Measurements from ENCODE around the gene KLC1.
"Not testable (repeated sequence)": the region's sequence is repeated elsewhere in the genome, so short reads cannot be mapped to it uniquely, and the experiment has no call there.

The KLC1 gene

DNA sequence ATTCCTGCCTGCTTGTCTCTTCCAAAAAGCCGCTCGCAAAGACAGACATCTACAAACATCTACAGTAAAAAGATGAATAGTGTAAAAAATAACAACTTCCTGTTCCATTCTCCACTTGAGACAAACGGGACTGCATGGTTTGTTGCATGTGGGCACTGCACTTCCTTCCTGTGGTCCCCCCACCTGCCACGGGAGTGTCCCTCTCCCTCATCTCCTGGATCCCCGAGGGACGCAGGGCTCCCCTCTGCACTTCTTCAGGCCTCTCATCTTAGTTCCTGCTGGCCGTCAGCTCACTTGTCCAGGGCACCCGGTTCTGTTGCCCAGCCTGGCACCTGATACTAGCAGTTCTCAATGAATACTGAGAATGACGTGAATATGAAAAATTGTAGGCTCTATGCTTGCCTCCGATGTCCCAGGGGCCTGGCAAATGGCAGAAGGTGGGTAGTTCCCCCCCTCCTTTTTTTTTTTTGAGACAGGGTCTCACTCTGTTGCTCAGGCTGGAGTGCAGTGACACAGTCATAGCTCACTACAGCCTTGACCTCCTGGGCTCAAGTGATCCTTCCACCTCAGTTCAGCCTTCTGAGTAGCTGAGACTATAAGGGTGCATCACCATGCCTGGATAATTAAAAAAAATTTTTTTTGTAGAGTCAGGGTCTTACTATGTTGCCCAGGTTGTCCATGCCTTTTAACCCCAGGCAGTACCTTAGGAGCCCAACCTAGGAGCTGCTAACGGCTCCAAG lies 3.5 kb upstream of the KLC1 start:
- DNase-seq (ENCODE audit: low read depth in 3 of 3, low spot score in 1 of 3), result no peak

DNA sequence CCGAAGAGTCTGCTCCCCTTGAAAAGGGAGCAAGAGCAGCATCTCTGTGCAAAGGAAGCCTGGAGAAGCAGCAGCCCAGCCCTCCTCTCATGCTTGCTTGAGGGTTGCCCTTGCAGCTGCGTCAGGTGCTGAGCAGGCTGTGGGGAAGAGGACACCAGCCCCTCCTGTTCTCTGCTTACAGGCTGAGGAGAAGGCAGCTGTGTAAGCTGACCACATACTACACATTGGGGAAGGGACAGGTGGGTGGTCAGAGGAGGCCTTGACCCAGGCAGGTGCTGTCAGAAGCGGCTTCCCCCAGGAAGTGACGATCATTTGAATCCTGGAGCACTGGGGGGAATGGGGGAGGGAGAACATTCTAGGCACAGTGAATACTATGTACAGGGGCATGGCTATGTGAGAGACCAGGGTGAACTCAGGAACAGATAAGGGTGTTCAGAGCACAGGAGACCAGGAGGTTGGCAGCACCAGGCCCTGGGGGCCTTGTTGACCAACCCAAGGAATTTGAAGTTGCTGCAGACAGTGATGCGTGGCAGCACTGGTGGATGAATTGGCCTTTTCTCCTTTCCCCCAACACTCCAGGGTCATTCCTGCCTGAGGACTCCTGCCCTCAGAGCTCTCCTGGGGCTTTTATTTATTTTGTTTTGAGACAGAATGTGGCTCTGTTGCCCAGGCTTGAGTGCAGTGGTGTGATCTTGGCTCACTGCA lies 2.7 kb upstream of the KLC1 start:
- no peak for DNase-seq (ENCODE audit: low read depth in 3 of 3, low spot score in 1 of 3)

DNA sequence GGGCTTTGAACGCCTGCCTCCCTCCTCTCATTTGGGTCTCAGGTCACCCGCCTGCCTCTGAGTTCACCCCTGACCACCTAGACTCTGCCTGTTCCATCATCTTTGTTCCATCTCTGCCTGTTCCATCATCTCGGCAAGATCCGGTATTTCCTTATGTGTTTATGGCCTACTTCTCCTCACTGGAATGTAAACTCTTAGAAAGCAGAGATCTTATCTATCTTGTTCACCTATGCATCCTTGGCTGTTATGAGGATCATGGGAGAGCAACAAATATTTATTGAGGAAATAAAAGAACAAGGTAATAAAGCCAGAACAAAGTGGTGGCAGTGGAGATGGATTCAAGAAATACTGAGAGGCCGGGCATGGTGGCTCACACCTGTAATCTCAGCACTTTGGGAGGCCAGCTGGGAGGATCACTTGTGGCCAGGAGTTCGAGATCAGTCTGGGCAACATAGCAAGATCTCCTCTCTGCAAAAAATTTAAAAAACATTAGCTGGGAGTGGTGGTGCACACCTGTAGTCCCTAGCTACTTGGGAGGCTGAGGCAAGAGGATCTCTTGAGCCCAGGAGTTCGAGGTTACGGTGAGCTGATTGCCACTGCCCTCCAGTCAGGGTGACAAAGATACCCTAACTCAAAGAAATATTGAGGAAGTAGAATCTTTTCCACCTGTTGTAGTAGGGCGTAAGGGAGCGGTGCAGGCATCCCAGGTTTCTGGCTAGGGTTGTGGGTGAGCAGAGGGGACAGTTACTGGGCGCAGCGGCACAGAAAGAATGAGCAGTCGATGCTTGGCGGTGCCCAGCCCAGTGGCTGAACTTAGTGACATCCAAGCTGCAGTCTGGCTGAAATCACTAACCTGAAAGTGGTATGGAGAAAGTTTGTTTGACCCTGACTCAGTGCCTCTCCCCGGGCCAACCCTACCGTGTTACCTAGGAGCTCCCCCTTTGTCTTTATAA lies 1.7 kb upstream of the KLC1 start:
- no peak for DNase-seq (ENCODE audit: low read depth in 3 of 3, low spot score in 1 of 3)

DNA sequence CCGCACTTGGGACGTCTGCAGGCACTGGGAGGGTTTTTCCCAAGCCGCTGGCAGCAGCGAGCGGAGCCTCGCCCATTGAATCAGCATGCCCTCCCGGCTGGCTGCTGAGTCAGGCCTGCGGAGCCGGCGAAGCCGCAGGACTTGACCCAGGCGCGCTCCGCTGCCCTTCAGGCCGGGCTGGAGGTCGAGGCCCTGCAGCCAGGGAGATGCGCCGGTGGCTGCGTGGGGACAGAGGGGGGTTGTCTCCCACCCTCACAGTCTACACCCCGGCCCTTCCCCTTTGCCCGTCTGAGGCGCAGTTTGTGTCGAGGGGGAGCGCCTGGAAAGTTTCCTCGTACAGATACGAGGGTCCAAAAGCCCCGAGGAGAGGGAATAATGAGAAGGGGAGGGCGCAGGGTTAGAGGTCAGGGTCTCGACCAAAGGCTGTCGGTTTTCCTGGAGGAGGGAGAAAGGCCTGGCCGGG lies 759 bp upstream of the KLC1 start:
- no peak for DNase-seq (ENCODE audit: low read depth in 3 of 3, low spot score in 1 of 3)

DNA sequence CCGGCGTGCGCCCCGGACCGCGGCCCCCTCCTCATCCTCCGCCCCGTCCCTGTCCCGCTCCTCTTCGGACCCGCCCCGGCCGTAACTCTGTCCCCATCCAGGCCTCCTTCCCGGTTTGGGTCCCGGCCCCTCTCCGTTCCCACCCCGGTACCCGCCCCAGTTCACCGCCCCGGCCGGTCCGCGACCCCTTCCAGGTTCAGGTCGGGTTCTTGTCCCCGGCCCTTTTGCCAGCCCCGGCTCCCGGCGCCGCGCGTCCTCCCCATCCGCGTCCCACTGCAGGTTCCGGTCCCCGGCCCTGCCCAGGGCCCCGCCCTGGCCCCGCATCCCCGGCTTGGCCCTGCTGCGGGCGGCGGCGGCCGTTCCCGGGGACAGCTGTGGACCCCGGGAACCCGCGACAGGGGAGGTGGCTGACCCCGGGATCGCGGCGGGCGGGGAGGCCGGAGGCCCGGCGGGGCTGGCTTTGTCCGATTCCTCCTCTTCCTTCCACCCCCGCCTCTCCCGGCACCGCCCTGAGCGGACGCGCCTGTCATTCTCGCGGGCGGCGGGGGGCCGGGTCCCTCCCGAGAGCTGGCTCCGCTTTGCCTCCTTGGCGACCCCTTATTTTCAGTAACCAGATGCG lies 601 bp downstream of the KLC1 start:
- peak in 1 of 3 donors; percentile 31 for DNase-seq (ENCODE audit: low read depth in 3 of 3, low spot score in 1 of 3)

DNA sequence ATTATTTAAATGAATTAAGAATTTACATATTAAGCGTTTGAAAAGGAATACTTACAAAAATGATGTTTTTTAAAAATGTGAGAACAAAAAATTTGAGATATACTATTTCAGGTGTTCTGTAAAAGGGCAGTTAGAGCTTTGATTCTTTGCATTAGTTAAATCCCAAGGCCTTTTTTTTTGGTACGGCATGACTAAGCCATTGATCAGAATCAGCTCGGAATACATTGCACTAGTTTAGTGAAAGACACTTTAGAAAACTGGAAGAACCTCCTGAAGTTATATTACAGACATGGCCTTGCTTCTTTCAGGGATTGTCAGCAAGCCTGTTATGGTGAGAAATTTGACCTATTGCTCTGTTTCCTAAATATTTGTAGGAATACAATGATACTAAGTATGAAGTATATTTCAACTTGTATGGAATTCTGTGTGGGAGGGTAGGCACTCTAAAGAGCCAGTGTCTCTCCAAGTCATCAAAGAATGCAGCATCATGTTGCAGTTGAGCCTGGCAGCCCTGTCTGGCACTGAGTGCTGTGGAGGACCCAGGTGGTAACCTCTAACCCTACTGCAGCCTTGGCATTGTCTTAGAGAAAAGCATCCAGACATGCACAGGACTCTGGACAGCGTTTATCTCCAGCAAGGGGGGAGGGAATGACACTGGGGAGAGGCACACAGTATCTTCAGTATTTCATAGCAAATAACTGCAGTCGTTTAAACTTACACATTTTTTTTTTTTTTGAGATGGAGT lies 1.5 kb downstream of the KLC1 start:
- no peak for DNase-seq (ENCODE audit: low read depth in 3 of 3, low spot score in 1 of 3)

DNA sequence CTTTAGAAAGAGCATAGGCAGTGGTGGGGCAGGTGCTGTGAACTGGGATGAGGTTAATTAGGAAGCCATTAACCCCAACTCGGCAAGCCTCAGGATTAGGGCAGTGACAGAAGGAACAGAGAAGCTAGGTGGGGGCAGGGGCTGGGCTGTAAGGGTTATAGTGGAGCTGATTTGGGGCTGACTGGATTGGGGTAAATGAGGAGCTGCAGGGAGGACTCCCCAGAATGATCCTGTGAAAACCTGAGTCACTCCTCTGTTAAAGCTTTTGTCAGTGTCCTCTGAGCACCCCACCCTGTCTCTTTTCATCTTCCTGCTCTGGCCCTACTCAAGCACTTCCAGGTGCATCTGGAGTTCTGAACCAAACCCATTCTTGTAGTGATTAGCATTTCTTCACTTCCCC lies 4.4 kb downstream of the KLC1 start:
- DNase-seq (ENCODE audit: low read depth in 3 of 3, low spot score in 1 of 3), result no peak

DNA sequence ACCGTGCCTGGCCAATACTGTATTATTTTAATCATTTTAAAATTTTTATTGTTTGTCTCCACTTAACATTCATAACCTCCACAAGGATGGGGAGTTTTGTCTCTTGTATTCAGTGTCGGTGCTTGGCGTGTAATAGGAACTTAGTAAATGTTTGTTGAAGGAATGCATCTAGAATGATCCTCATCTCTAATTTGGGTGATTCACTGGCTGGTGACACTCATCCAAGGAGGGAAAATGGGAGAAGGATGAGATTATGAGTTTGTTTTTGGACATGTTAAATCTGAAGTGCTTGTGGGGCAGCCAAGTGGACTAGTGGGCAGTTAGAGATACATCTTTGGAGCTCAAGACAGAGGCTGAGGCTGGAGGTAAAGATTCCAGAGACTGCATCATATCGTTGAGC lies 5.1 kb downstream of the KLC1 start:
- DNase-seq (ENCODE audit: low read depth in 3 of 3, low spot score in 1 of 3), result no peak

DNA sequence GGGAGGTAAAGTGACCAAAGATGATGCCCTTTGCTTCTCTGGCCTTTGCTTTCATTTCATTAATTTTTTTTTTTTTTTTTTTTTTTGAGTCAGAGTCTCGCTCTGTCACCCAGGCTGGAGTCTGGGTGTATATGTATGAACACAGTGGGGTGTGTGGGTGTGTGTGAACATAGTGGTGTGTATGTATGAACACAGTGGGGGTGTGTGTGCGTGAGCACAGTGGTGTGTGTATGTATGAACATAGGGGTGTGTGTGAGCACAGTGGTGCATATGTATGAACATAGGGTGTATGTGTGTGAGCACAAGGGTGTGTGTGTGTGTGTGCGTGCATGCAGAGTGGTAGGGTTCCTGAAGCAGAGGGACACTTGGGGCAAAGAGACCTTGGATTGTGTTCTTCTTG lies 9.6 kb downstream of the KLC1 start:
- no peak for DNase-seq (ENCODE audit: low read depth in 3 of 3, low spot score in 1 of 3)

DNA sequence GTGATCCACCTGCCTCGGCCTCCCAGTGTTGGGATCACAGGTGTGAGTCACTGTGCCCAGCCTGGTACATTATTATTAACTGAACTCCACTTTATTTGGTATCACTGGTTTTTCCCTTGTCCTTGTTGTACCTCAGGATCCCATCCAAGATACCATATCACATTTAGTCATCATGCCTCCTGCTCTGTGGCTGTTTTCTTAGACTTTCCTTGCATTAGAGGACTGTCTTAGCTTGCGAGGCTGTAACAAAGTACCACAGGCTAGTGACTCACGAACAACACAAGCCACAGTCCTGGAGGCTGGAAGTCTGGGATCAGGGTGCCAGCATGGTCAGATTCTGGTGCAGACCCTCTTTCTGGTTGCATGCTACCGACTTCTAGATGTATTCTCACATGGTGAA lies 12.2 kb downstream of the KLC1 start:
- DNase-seq (ENCODE audit: low read depth in 3 of 3, low spot score in 1 of 3), result no peak

DNA sequence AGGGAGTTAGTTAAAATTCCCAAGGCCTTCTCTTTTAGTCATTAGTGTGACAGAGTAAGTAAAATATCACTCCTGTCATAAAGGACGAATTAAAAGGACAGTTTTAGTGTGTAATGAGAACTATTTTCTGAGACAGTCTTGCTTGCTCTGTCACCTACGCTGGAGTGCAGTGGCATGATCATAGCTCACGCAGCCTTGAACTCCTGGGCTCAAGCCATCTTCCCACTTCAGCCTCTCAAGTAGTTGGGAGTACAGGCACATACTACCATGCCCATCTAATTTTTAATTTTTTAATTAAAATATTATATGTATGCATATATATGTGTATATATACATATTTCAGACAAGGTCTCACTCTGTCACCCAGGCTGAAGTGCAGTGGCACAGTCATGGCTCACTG lies 17.2 kb downstream of the KLC1 start:
- DNase-seq (ENCODE audit: low read depth in 3 of 3, low spot score in 1 of 3), result no peak

DNA sequence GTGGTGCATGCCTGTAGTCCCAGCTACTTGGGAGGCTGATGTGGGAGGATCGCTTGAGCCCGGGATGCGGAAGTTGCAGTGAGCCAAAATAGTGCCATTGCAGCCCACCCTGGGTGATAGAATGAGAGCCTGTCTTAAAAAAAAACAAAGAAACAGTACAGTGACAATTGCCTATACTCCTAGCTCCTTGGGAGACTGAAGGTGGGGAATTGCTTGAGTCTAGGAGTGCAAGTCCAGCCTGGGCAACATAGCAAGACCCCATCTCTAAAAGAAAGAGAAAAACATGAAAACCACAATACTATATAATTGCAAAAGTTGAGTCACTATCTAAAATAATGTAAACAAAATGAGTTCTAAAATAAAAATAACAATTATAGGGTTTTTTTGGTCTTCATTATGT lies 20.0 kb downstream of the KLC1 start:
- no peak for DNase-seq (ENCODE audit: low read depth in 3 of 3, low spot score in 1 of 3)

DNA sequence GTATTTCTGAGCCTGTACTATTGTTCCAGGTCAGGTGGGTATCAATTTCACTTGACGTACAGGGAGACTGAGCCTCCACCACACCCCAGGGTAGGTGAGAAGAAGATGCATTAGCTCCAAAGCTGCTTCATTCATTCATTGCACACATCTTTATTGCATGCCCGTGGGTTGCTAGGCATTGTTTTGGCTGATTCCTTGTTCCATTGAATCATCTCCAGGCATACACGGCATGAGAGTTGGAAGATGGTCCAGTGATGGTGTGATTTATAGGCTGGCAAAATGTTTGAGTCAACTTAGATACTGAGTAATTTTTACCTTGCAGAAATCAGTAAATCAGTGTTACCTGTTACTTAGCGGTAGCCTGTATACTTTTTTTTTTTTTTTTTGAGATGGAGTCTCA lies 21.2 kb downstream of the KLC1 start:
- DNase-seq (ENCODE audit: low read depth in 3 of 3, low spot score in 1 of 3), result no peak

DNA sequence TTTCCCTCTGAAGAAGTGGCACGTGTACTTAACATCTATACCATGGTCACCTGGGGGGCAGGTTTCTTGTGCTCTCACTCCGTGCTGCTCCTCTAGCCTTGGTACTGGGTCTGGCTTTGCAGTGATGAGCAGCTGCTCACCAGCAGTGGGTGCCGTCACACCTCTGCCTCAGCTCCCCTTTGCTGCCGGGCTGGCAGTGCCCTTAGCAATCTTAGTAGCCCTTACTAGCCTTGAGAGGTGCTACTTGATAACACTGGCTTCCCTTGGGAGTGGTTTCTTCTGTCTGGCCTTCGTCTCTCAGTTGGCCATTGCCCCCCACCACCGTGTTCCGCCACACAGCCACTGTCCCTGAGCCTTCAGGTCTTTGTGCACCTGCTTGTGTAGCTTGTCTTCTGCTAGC lies 22.6 kb downstream of the KLC1 start:
- DNase-seq (ENCODE audit: low read depth in 3 of 3, low spot score in 1 of 3), result no peak

DNA sequence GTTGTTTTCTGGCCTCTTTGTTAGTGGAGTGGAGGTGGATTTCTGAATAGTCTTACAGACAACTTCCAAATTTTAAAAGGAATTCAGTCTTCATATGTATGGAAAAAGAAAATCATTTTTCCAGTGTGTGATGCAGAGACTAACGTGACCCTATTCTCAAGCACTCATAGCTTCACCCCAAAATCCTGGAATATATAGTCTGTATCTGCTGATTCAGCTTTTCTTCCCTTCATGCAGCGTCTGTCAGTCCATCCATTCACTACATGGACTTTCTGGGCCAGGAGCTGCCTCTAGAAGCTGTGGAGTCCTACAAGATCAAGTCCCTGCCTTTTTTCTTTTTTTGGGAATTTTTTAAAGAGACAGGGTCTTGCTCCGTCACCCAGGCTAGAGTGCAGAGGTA lies 23.8 kb downstream of the KLC1 start:
- no peak for DNase-seq (ENCODE audit: low read depth in 3 of 3, low spot score in 1 of 3)

DNA sequence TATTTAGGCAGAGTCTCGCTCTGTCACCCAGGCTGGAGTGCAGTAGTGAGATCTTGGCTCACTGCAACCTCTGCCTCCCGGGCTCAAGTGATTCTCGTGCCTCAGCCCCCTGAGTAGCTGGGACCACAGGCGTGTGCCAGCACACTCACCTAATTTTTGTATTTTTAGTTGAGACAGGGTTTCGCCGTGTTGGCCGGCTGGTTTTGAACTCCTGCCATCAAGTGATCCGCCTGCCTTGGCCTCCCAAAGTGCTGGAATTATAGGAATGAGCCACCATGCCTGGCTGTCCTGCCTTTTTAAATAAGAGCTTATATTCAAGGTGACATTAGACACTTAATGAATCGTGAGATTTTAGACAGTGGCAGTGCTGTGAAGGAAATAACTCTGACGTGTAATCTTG lies 24.3 kb downstream of the KLC1 start:
- DNase-seq (ENCODE audit: low read depth in 3 of 3, low spot score in 1 of 3), result not testable (repeated sequence)

DNA sequence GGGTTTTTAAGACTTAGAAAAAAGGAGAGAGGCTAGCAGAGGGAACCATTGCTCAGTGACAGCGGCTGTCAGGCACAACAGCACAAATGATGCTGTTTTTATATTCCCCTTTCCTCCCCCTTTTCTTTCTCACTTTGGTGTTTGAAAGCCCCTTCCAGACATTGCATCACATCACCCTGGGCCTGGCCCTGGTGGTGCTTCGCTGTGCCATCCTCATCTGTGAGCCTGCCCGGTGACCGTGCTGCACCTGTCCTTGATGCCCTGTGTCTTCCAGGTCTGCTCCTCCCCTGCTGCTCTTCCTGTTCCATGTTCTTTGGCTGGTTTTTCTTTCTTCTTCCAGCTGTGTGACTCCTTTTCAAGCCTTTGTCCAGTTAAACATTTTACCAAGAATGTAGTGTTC lies 24.8 kb downstream of the KLC1 start:
- no peak for DNase-seq (ENCODE audit: low read depth in 3 of 3, low spot score in 1 of 3)

DNA sequence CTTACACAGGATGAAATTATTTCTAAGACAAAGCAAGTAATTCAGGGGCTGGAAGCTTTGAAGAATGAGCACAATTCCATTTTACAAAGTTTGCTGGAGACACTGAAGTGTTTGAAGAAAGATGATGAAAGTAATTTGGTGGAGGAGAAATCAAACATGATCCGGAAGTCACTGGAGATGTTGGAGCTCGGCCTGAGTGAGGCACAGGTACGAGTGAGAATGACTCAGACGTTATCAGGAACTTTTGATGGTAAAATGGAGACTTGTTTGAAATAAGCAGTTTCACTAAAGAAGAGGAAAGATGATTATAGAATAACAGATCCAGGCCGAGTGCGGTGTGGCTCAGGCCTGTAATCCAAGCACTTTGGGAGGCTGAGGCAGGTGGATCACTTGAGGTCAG lies 25.6 kb downstream of the KLC1 start:
- DNase-seq (ENCODE audit: low read depth in 3 of 3, low spot score in 1 of 3), result no peak

DNA sequence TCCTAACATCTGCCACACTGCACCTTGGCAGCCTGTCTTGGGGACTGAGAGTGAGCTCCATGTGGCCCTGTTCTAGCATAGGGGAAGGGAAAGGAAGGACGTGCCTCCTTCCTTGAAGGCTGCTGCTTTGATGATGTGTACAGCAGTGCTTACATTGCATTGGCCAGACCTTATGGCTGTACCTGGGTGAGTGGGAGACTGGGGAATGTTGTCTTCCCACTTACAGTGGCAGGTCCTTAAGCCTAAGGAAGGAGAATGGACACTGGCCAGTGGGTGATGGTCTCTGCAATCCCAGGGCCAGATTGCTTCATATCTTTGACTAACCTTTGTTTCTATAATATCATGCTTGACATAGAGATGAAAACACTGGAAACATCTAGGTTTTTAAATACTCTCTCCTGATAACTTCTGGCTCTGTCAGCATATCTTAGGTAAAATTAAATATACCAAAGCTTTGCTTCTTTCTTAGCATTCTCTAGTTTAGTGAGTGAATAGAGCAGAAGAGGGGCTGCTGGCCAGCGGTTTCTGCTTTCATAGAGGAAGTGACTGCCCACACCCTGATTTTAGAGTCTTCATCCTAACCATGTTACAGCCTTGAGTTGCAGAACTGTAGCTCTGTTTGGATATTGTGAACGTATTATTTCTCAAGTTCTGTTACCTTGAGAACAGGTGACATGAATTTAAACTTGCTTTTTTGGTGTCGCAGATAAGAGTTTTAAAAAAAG lies 27.2 kb downstream of the KLC1 start:
- DNase-seq (ENCODE audit: low read depth in 3 of 3, low spot score in 1 of 3), result no peak

DNA sequence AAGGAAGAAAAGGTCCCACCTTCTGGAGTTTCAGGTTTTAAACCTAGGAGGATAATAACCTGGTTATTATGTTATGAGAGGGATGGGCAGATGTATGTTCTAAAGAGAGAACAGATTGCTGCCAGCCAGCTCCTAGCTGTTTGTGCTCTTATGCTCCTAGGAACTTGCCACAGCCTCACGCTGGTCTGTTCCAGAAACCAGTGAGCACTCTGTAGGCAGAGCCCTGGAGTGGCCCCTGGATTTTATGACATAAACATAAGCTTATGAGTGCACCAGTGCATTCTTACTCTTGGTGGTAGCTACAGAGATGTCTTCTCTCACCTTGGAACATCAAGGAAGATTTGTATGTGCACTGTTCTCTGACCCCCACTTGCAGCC lies 27.7 kb downstream of the KLC1 start:
- DNase-seq (ENCODE audit: low read depth in 3 of 3, low spot score in 1 of 3), result no peak

Measured in stimulated activated CD4-positive, alpha-beta T cell treated with anti-CD3 and anti-CD28 coated beads, TNF-alpha, amount 100 ng/mL, for 1 hour (primary cell).